Hepatocyte (in vitro differentiated cells): ENCODE data around the gene GNGT1. TPM values are rescaled to one million over a fixed set of nuclear protein-coding genes. Genes with fewer than 3 reads are reported as not detected.

Experiments used
- DNase-seq: peaks from one replicate; pipeline ENCODE4 v3.0.0-alpha.2; 2016; ENCODE audit warnings: low spot score
- H2AFZ ChIP-seq: fragments of 200-600 bp; sonication (generic); 2 replicates; pipeline ENCODE4 v1.6.0; 2016; ENCODE audit warnings: antibody characterized with exemption, mild to moderate bottlenecking
- H3K27ac ChIP-seq: fragments of 200-600 bp; sonication (generic); 2 replicates; pipeline ENCODE4 v1.5.1; 2016; ENCODE audit warnings: mild to moderate bottlenecking
- H3K27me3 ChIP-seq: fragments of 200-600 bp; sonication (generic); 2 replicates; pipeline ENCODE4 v1.6.1; 2016
- H3K36me3 ChIP-seq: fragments of 200-600 bp; sonication (generic); replicated peaks from 2 replicates; pipeline ENCODE4 v1.5.1; 2016; ENCODE audit warnings: low read depth; ENCODE audit not compliant: insufficient read depth
- H3K4me1 ChIP-seq: fragments of 200-600 bp; sonication (generic); 2 replicates; pipeline ENCODE4 v1.5.1; 2016; ENCODE audit warnings: mild to moderate bottlenecking, moderate library complexity; ENCODE audit not compliant: insufficient read depth
- H3K4me2 ChIP-seq: fragments of 200-600 bp; sonication (generic); 2 replicates; pipeline ENCODE4 v1.6.0; 2016
- H3K4me3 ChIP-seq: fragments of 200-600 bp; sonication (generic); 2 replicates; pipeline ENCODE4 v1.5.1; 2016; ENCODE audit warnings: mild to moderate bottlenecking
- H3K79me2 ChIP-seq: fragments of 200-600 bp; sonication (generic); 2 replicates; pipeline ENCODE4 v1.6.0; 2017; ENCODE audit warnings: mild to moderate bottlenecking
- H3K9me2 ChIP-seq: fragments of 200-600 bp; sonication (generic); replicated peaks from 2 replicates; pipeline ENCODE4 v1.6.0; 2017; ENCODE audit warnings: mild to moderate bottlenecking; ENCODE audit not compliant: insufficient read depth
- H3K9me3 ChIP-seq: fragments of 200-600 bp; sonication (generic); 2 replicates; pipeline ENCODE4 v1.5.1; 2016; ENCODE audit warnings: low read depth, mild to moderate bottlenecking
- H4K20me1 ChIP-seq: fragments of 200-600 bp; sonication (generic); 2 replicates; pipeline ENCODE4 v1.6.0; 2016; ENCODE audit warnings: mild to moderate bottlenecking; ENCODE audit not compliant: insufficient read depth, poor library complexity, severe bottlenecking
- CTCF ChIP-seq: fragments of 200-600 bp; sonication (generic); IDR thresholded peaks from 2 replicates; pipeline ENCODE4 v1.5.1; 2016; ENCODE audit warnings: antibody characterized with exemption, mild to moderate bottlenecking; ENCODE audit not compliant: poor library complexity
- EZH2 ChIP-seq: fragments of 200-600 bp; sonication (generic); IDR thresholded peaks from 2 replicates; pipeline ENCODE4 v1.6.1; 2016; ENCODE audit warnings: antibody characterized with exemption, mild to moderate bottlenecking, borderline replicate concordance
- EZH2phosphoT487 ChIP-seq: fragments of 200-600 bp; sonication (generic); IDR thresholded peaks from one replicate; pipeline ENCODE4 v1.6.1; 2018; ENCODE audit warnings: antibody characterized with exemption, mild to moderate bottlenecking, low read depth, moderate library complexity; ENCODE audit not compliant: unreplicated experiment, severe bottlenecking
- whole genome bisulfite sequencing: methylation state at CpG from one replicate; pipeline ENCODE4 v1.1.6; 2016; ENCODE audit warnings: low lambda C conversion rate; ENCODE audit errors: missing lambda C conversion rate; 5-methylcytosine and 5-hydroxymethylcytosine counted together
- polyA plus RNA-seq: library from polyadenylated mRNA; unstranded; fragments of >200 nt; fragmentation: Nextera tagmentation; extraction: Ambion mirVana; gene quantifications from 2 replicates; pipeline ENCODE4 v1.2.1, GENCODE V29; 2016
- total RNA-seq: library from RNA; depleted of rRNA; stranded (reverse); fragments of >200 nt; gene quantifications from 2 replicates; pipeline ENCODE4 v1.2.3, GENCODE V29; 2014

Gene GNGT1
- total and polyA plus RNA-seq, 2 experiments from 2014 or later = 0.24 TPM; not detected in 1

- H3K36me3 ChIP-seq = no peaks in the 10 kb centered on the region
- H2AFZ ChIP-seq = no peak overlapping the region
- no peaks in the 10 kb centered on the region for H3K4me1 ChIP-seq
- no peaks in the 10 kb centered on the region for H3K79me2 ChIP-seq
- H3K27ac ChIP-seq = no peak overlapping the region
- TF ChIP-seq EZH2 = no peak
- no peak for TF ChIP-seq EZH2phosphoT487
- no peak for TF ChIP-seq CTCF
- no peaks in the 10 kb centered on the region for H3K9me2 ChIP-seq
- no peak overlapping the region for H3K4me2 ChIP-seq
- no peak for DNase-seq
- no peaks in the 10 kb centered on the region for H3K9me3 ChIP-seq
- H3K27me3 ChIP-seq = no peaks in the 10 kb centered on the region
- no peak overlapping the region for H3K4me3 ChIP-seq
- H4K20me1 ChIP-seq = no peaks in the 10 kb centered on the region
- 44% methylated on average over 1 of the region's 1 CpG for WGBS
Observed at GRCh38 chr7:93944673-93945072, 38.3 kb downstream of the GNGT1 start.

- H4K20me1 ChIP-seq = no peaks in the 10 kb centered on the region
- H3K4me2 ChIP-seq = no peak overlapping the region
- no peaks in the 10 kb centered on the region for H3K27me3 ChIP-seq
- TF ChIP-seq CTCF = no peak
- TF ChIP-seq EZH2phosphoT487 = no peak
- no peak for TF ChIP-seq EZH2
- no peaks in the 10 kb centered on the region for H3K9me3 ChIP-seq
- H3K4me3 ChIP-seq = no peak overlapping the region
- H2AFZ ChIP-seq = no peak overlapping the region
- no peaks in the 10 kb centered on the region for H3K4me1 ChIP-seq
- WGBS = 43% methylated on average over 3 of the region's 3 CpGs
- H3K79me2 ChIP-seq = no peaks in the 10 kb centered on the region
- no peaks in the 10 kb centered on the region for H3K36me3 ChIP-seq
- no peaks in the 10 kb centered on the region for H3K9me2 ChIP-seq
- no peak for DNase-seq
- H3K27ac ChIP-seq = no peak overlapping the region
Observed at GRCh38 chr7:93945083-93945482, 38.7 kb downstream of the GNGT1 start.

- Histone ChIP-seq H3K4me1 (no peaks in the 10 kb centered on the region), H3K4me3 (no peak overlapping the region), H3K9me3 (no peaks in the 10 kb centered on the region), H3K9me2 (no peaks in the 10 kb centered on the region), H2AFZ (no peak overlapping the region), H4K20me1 (no peaks in the 10 kb centered on the region), H3K36me3 (no peaks in the 10 kb centered on the region), H3K4me2 (no peak overlapping the region), H3K27me3 (no peaks in the 10 kb centered on the region), H3K27ac (no peak overlapping the region), H3K79me2 (no peaks in the 10 kb centered on the region)
- no peak for DNase-seq
- TF ChIP-seq EZH2 = no peak
- TF ChIP-seq CTCF = no peak
- TF ChIP-seq EZH2phosphoT487 = no peak
- WGBS = 74% methylated on average over 5 of the region's 5 CpGs
Observed at GRCh38 chr7:93945756-93946535, 39.6 kb downstream of the GNGT1 start.
